Measurements from ENCODE around the gene RALGDS.

RALGDS gene

DNA sequence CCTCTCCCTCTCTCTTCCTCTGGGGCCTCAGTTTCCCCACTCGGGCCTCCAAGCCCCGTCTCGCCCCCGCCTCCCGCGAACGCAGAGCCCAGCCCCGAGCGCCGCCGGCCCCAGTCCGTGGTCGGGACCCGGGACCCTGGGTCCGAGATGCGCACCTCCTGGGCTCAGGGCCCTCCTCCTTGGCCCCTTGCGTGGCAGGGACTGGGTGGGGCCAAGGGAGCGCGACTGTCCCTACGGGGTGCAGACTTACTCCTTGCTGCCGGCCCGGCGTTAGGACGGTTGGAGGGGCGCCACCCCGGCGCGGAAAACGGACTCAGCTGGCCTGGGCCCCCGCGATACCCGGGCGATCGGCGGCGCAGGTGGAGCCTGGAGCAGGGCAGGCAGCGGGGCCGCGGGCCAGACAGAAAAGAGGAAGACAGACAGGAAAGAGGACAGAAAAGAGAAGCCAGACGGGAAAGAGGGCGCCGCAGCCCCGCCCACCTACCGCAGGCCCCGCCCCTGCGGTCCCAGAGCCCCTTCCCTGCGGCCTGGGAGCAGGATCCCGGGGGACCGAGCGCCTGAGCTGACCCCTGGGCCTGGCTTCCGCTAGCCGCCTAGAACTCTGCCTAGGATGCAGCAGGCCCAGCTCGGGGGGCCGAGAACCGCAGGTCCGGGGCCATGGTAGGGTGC, 42.6 kb upstream of the RALGDS start, which contains the start of gene GBGT1:
Gene GBGT1, minus strand, starts transcription at position 411 of the 669 bp plus-strand sequence. CDS start 1,502 bp downstream, outside the sequence.
- ATAC-seq (ENCODE audit: low read depth), result peak; percentile 49
- no peak for TF ChIP-seq CTCF (IDR thresholded peaks at IDR 0.05; ENCODE audit: poor library complexity, severe bottlenecking)
- H3K36me3 ChIP-seq (ENCODE audit: low read depth), result no peaks in the 10 kb centered on the region
- no peak for DNase-seq (ENCODE audit: low spot score)
- no peaks in the 10 kb centered on the region for H3K9me3 ChIP-seq (ENCODE audit: severe bottlenecking)
- H3K4me3 ChIP-seq (ENCODE audit: severe bottlenecking), result peak within 1 kb of the TSS; percentile 42
- H3K27ac ChIP-seq (ENCODE audit: poor library complexity, severe bottlenecking), result no peak within 1 kb of the TSS
- peaks cover 7% of the 10 kb centered on the region for H3K27me3 ChIP-seq (ENCODE audit: insufficient read depth, poor library complexity, severe bottlenecking)
- no peaks in the 10 kb centered on the region for H3K4me1 ChIP-seq (ENCODE audit: insufficient read depth, poor library complexity, severe bottlenecking)

DNA sequence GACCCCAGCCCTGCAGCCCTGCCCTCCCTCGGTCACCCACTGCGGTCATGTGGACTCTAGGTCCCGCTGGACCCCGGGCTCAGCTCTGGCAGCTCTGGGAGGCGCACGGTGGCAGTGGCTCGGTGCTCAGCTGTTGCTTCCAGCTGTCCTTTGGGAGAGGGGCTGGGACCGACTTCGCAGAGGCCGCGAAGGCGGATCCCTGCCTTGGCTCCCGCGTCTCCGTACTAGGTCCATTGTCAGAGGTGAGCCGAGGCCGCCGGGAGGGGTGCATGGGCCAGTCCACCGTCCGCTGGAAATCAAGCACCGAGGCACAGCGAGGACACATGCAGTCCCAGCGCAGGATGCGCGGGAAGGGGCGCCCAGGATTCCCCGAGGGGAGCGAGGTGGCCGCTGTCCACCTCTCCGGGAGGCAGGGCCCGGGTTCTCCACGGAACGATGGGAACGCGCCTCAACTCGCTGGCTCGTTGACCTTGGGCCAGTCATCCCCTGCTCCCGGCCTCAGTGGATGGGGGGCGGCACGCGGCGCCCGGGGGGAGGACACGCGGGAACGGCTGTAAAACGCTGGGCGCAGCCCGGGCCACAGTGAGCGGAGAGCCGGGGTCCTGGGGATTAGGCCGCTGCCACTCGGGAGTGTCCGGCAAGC, 41.9 kb upstream of the RALGDS start:
- no peak for DNase-seq (ENCODE audit: low spot score)
- Histone ChIP-seq H3K27ac (ENCODE audit: poor library complexity, severe bottlenecking) (no peak overlapping the region), H3K9me3 (ENCODE audit: severe bottlenecking) (no peaks in the 10 kb centered on the region), H3K4me1 (ENCODE audit: insufficient read depth, poor library complexity, severe bottlenecking) (no peaks in the 10 kb centered on the region), H3K4me3 (ENCODE audit: severe bottlenecking) (peak overlapping the region; percentile 42), H3K36me3 (ENCODE audit: low read depth) (no peaks in the 10 kb centered on the region), H3K27me3 (ENCODE audit: insufficient read depth, poor library complexity, severe bottlenecking) (peaks cover 7% of the 10 kb centered on the region)
- no peak for ATAC-seq (ENCODE audit: low read depth)
- no peak for TF ChIP-seq CTCF (IDR thresholded peaks at IDR 0.05; ENCODE audit: poor library complexity, severe bottlenecking)

DNA sequence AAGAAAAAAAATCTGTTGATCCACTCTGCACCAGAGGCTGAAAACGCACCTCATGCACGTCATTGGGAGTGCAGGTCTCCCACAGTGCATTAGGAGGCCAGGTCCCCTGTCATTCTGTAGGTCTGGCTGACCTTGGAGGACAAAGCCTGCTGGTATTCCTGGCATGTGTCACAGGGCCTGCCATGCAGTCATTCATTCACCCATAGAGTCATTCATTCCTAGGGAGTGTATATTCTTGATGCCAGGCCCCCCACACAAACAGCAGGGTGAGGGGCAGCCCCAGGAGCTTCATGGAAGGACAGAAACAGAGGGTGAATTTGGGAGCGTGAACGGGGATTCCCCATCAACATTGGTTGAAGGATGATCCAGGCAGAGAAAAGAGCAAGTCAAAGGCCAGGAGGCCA, 40.5 kb upstream of the RALGDS start:
- H3K4me3 ChIP-seq (ENCODE audit: severe bottlenecking), result no peak overlapping the region
- peaks cover 7% of the 10 kb centered on the region for H3K27me3 ChIP-seq (ENCODE audit: insufficient read depth, poor library complexity, severe bottlenecking)

GRCh38 chr9:133160742-133161546, 39.9 kb upstream of the RALGDS start:
- TF ChIP-seq CTCF (IDR thresholded peaks at IDR 0.05; ENCODE audit: poor library complexity, severe bottlenecking), result peak; percentile 63
- Histone ChIP-seq H3K9me3 (ENCODE audit: severe bottlenecking) (no peaks in the 10 kb centered on the region), H3K27me3 (ENCODE audit: insufficient read depth, poor library complexity, severe bottlenecking) (peaks cover 7% of the 10 kb centered on the region), H3K36me3 (ENCODE audit: low read depth) (no peaks in the 10 kb centered on the region), H3K4me3 (ENCODE audit: severe bottlenecking) (no peak overlapping the region), H3K4me1 (ENCODE audit: insufficient read depth, poor library complexity, severe bottlenecking) (no peaks in the 10 kb centered on the region), H3K27ac (ENCODE audit: poor library complexity, severe bottlenecking) (no peak overlapping the region)
- ATAC-seq (ENCODE audit: low read depth) (peak; percentile 71; the same call in 2 of the 3 replicates), DNase-seq (ENCODE audit: low spot score) (no peak)

More for the DNA sequence above, 40.5 kb upstream of the RALGDS start:
- Histone ChIP-seq H3K36me3 (ENCODE audit: low read depth) (no peaks in the 10 kb centered on the region), H3K4me1 (ENCODE audit: insufficient read depth, poor library complexity, severe bottlenecking) (no peaks in the 10 kb centered on the region), H3K27ac (ENCODE audit: poor library complexity, severe bottlenecking) (no peak overlapping the region), H3K9me3 (ENCODE audit: severe bottlenecking) (no peaks in the 10 kb centered on the region)
- DNase-seq (ENCODE audit: low spot score), result no peak
- ATAC-seq (ENCODE audit: low read depth), result no peak
- no peak for TF ChIP-seq CTCF (IDR thresholded peaks at IDR 0.05; ENCODE audit: poor library complexity, severe bottlenecking)

Data from RWPE2 (cell line).